KMS-11 (cell line): ENCODE data around the gene AFF1.
"Not testable (repeated sequence)": the region's sequence is repeated elsewhere in the genome, so short reads cannot be mapped to it uniquely, and the experiment has no call there.

Experiments used
- H2AFZ ChIP-seq: fragments of 200-600 bp; sonication (generic); 2 replicates; pipeline ENCODE4 v1.6.1; 2016; ENCODE audit warnings: antibody characterized with exemption, mixed run types, low read depth
- H3K27ac ChIP-seq: fragments of 200-600 bp; sonication (generic); 2 replicates; pipeline ENCODE4 v1.6.1; 2016; ENCODE audit warnings: mild to moderate bottlenecking, mixed run types
- H3K27me3 ChIP-seq: fragments of 200-600 bp; sonication (generic); 2 replicates; pipeline ENCODE4 v1.6.1; 2017; ENCODE audit warnings: mild to moderate bottlenecking, low read depth, mixed run types, moderate library complexity; ENCODE audit not compliant: insufficient read depth
- H3K36me3 ChIP-seq: fragments of 200-600 bp; sonication (generic); 2 replicates; pipeline ENCODE4 v1.6.1; 2017; ENCODE audit warnings: mild to moderate bottlenecking, mixed run types; ENCODE audit not compliant: insufficient read depth
- H3K4me1 ChIP-seq: fragments of 200-600 bp; sonication (generic); 2 replicates; pipeline ENCODE4 v1.6.1; 2016; ENCODE audit warnings: mild to moderate bottlenecking, low read depth, mixed run types; ENCODE audit not compliant: poor library complexity, severe bottlenecking
- H3K4me2 ChIP-seq: fragments of 200-600 bp; sonication (generic); 2 replicates; pipeline ENCODE4 v1.7.0; 2016; ENCODE audit warnings: mild to moderate bottlenecking, mixed run types
- H3K4me3 ChIP-seq: fragments of 200-600 bp; sonication (generic); IDR thresholded peaks from 2 replicates; pipeline ENCODE4 v1.6.1; 2017; ENCODE audit warnings: low read depth, low read length, mixed read lengths; ENCODE audit not compliant: insufficient read depth
- H3K79me2 ChIP-seq: fragments of 200-600 bp; sonication (generic); 2 replicates; pipeline ENCODE4 v1.6.1; 2016; ENCODE audit warnings: low read depth, mixed run types; ENCODE audit not compliant: insufficient read depth
- H3K9ac ChIP-seq: fragments of 200-600 bp; sonication (generic); 2 replicates; pipeline ENCODE4 v1.6.1; 2016; ENCODE audit warnings: mild to moderate bottlenecking, mixed run types
- H4K20me1 ChIP-seq: fragments of 200-600 bp; sonication (generic); 2 replicates; pipeline ENCODE4 v1.6.1; 2016; ENCODE audit warnings: mild to moderate bottlenecking, mixed run types; ENCODE audit not compliant: insufficient read depth
- TF ChIP-seq, protein P1 (sequence below): fragments of 200-600 bp; sonication (generic); conservative IDR thresholded peaks from 2 replicates; pipeline ENCODE4 v1.6.1; 2017; ENCODE audit warnings: low read depth, mild to moderate bottlenecking, antibody characterized with exemption, low read length, moderate library complexity, mixed read lengths

Gene AFF1

DNA sequence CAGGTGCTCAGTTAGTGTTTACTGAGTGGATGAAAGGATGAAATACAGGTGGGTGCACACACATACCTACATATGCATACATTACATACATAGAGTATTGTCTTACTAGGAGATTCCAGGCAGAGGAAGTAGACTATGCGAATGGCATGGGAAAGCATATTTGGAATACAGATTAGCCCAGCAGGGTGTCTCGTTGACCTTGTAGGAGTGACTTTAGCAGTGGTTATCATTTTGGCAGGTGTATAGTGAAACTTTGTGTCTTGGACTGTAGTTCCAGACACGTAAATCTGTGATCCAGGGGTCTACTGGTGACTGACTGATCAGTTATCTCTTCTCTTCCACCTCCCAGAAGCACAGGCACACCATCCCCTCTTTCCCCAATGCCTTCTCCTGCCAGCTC, 199.3 kb downstream of the AFF1 start:
- Histone ChIP-seq H3K27ac (no peak overlapping the region), H3K79me2 (no peaks in the 10 kb centered on the region), H4K20me1 (no peaks in the 10 kb centered on the region), H3K9ac (no peak overlapping the region), H3K4me3 (no peak overlapping the region), H3K36me3 (peaks cover 3% of the 10 kb centered on the region; the same call in 1 of the 2 replicates), H3K27me3 (no peaks in the 10 kb centered on the region), H3K4me2 (no peak overlapping the region), H3K4me1 (peaks cover 15% of the 10 kb centered on the region), H2AFZ (no peak overlapping the region)
- TF ChIP-seq, protein P1, sequence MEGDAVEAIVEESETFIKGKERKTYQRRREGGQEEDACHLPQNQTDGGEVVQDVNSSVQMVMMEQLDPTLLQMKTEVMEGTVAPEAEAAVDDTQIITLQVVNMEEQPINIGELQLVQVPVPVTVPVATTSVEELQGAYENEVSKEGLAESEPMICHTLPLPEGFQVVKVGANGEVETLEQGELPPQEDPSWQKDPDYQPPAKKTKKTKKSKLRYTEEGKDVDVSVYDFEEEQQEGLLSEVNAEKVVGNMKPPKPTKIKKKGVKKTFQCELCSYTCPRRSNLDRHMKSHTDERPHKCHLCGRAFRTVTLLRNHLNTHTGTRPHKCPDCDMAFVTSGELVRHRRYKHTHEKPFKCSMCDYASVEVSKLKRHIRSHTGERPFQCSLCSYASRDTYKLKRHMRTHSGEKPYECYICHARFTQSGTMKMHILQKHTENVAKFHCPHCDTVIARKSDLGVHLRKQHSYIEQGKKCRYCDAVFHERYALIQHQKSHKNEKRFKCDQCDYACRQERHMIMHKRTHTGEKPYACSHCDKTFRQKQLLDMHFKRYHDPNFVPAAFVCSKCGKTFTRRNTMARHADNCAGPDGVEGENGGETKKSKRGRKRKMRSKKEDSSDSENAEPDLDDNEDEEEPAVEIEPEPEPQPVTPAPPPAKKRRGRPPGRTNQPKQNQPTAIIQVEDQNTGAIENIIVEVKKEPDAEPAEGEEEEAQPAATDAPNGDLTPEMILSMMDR = no peak

DNA sequence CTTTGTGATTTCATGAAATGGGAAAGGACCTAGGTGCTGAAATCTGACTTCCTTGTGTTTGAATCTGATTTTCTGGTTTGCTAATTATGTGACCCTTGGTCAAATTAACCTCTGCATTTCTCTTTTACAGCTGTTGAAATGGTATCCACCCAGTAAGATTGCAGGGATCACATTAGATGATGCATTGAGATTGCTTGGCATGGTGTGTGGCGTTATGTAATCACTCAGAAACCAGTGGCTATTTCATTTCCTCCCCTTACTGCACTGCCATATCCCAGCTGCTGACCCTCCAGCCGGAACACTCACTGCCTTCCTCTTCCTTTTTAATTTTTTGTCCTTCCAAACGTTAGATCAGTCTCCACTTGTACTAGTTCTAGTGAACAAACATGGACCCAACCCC, 206.6 kb downstream of the AFF1 start:
- H3K36me3 ChIP-seq = no peaks in the 10 kb centered on the region
- no peak overlapping the region for H3K4me2 ChIP-seq
- H3K9ac ChIP-seq = no peak overlapping the region
- TF ChIP-seq, protein P1 = no peak
- H3K4me1 ChIP-seq = peaks cover 35% of the 10 kb centered on the region
- no peaks in the 10 kb centered on the region for H4K20me1 ChIP-seq
- no peaks in the 10 kb centered on the region for H3K79me2 ChIP-seq
- H3K4me3 ChIP-seq = no peak overlapping the region
- H2AFZ ChIP-seq = no peak overlapping the region
- H3K27ac ChIP-seq = no peak overlapping the region
- H3K27me3 ChIP-seq = no peaks in the 10 kb centered on the region

DNA sequence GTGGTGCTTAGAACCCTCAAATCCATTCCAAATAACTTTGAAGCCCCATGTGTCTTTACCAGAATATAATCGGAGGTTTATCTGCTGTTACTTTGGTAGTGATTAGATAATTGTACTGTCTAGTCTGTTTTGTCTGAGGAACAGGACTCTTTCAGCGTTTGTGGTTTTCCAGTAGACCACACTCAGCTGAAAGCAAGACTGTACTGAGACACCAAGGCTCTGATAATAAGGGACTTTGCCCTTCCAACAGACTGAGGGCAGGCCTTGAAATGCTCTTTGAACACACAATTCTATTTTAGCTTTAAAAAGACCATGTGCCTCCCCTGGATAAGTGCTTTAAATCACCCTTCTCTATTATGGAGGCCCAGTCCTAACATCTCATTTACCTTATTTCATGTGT, 209.5 kb downstream of the AFF1 start:
- Histone ChIP-seq H4K20me1 (no peaks in the 10 kb centered on the region), H3K4me3 (no peak overlapping the region), H2AFZ (no peak overlapping the region), H3K9ac (no peak overlapping the region), H3K79me2 (no peaks in the 10 kb centered on the region), H3K27ac (peak overlapping the region; percentile 7; the same call in 1 of the 2 replicates), H3K36me3 (no peaks in the 10 kb centered on the region), H3K27me3 (no peaks in the 10 kb centered on the region), H3K4me2 (peak overlapping the region; percentile 47), H3K4me1 (peaks cover 35% of the 10 kb centered on the region)
- TF ChIP-seq, protein P1 = no peak

- not testable (repeated sequence) for H3K27me3 ChIP-seq, H2AFZ ChIP-seq, H3K4me3 ChIP-seq, H3K4me2 ChIP-seq, H4K20me1 ChIP-seq, H3K79me2 ChIP-seq, H3K27ac ChIP-seq, H3K36me3 ChIP-seq, H3K9ac ChIP-seq
- peaks cover 35% of the 10 kb centered on the region for H3K4me1 ChIP-seq
Measured at GRCh38 chr4:87145934-87146333, 211.1 kb downstream of the AFF1 start.

DNA sequence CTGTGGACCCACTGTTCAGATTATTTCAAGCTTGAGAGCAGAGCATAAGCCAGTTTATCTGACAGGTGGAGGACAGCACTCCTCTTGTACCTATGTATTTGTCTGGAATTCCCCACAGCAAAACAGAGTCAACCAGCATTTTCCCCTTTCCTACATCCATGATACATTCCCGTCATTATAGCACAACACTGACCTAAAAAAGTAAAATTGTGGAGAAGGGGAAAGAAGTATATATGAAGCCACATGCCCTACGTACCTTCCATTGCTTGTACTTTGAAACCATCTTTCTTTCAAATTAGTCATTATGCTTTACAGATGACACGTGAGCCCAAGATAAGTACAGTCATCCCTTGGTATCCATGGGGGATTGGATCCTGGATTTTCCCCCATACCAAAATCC, 212.3 kb downstream of the AFF1 start:
- Histone ChIP-seq H3K4me3 (no peak overlapping the region), H4K20me1 (no peaks in the 10 kb centered on the region), H3K27ac (no peak overlapping the region), H3K4me1 (peaks cover 29% of the 10 kb centered on the region), H3K27me3 (no peaks in the 10 kb centered on the region), H3K79me2 (no peaks in the 10 kb centered on the region), H3K4me2 (no peak overlapping the region), H3K36me3 (no peaks in the 10 kb centered on the region), H3K9ac (no peak overlapping the region), H2AFZ (no peak overlapping the region)
- TF ChIP-seq, protein P1 = no peak
